HG03064 (cell line): ENCODE results near the gene RAP1GAP.

Experiments used
- ATAC-seq: cut with Tn5 transposase; IDR thresholded peaks from one replicate; pipeline ENCODE4 v1.9.1; 2021; ENCODE audit warnings: low read depth; ENCODE audit not compliant: unreplicated experiment

Gene RAP1GAP

DNA sequence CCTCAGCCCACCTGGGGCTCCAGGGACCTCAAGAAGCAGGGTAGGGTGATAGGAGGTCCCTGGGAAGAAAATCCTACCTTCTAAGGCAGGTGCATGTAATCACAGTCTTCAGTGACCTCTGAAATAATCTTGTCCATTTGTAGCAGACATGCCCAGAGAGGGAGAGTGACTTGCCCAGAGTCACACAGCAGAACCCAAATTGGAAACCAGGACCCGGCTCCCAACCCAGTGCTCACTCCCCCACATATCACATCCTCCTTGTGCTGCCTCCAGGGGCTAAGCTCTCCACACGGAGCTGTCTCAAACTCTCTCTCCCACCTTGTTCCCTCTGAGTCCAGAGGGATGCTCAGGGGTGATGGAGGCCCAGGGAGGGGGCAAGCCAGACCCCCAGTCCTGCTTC, 72.5 kb downstream of the RAP1GAP start:
- ATAC-seq, result no peak

DNA sequence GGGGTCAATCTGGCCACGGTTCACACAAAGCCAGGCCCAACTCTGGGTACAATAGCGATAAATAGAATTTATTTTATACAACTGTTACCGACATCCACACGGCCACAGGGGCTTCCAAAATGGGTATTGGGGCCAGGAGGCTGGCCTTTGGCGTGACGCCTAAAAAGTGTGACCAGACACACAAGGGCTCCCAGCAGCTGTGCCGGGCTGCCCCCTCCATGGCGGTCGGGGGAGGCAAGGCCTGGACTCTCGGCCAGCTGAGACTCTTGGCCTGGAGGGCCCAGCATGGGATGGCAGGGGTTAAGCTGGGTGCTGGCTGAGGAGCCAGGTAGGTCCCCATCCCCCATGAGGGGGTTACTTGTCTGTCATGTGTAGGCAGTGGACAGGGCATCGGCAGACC, 73.0 kb downstream of the RAP1GAP start:
- no peak for ATAC-seq

DNA sequence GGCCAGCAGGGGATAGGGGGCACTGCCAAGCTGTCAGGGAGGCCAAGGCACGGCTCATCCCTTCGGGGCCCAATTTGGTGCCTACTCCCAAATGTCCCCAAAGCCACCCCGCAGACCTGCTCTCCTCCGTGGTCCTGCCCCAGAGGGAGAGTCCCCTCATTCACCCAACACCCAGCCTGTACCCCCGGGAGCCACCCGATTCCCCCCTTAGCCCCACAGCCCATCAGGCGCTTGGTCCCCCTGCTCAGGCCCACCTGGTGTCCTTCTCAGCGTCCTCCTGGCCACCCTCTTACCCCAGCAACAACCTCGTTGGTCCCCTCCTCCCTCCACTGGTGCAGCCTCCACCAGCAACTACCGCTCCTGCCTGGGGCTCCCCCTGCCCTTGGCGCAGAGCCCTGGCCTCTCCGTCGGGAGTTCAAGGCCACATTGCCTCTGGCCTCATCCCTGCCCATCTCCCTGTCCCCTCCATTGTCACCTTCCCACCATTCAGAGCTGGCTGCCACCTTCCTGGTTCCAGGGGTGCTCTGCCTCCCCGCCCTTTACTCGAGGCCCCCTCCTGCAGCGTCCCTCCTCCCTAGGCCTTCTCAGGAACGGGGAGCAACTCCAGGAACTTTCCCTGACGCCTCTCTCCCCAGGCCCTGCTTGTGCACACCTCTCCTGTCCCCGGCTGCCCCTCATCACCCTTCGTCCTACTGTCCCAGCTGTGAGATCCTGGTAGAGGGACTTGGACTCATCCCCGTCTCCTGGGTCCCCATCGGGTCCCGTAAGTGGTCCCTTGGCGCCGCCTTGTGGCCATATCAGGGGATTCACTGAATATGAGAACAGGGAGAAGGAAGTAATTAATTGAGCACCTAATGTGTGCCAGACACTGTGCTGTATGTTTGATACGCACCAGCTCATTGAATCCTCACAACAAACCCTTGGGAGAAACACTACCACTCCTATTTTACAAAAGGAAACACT, 73.9 kb downstream of the RAP1GAP start:
- no peak for ATAC-seq

DNA sequence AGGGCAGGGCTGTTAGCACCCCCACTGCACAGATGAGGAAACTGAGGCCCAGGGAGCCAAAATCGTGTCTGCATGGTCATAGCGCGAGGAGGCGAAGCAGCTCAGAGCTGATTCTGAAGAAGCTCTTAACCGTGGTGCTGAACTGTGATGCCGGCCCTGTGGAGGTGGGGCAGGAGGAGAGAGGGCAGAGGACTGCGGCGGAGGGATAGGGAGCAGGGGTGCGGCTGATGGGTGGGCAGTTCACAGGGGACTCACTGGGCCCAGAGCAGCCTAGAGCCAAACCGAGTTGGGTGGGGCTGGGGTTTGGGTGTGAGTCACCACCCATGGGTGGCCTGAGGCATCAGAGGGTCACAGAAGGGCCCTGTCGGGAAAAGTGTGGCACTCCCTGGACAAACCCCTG, 74.7 kb downstream of the RAP1GAP start:
- ATAC-seq, result no peak

DNA sequence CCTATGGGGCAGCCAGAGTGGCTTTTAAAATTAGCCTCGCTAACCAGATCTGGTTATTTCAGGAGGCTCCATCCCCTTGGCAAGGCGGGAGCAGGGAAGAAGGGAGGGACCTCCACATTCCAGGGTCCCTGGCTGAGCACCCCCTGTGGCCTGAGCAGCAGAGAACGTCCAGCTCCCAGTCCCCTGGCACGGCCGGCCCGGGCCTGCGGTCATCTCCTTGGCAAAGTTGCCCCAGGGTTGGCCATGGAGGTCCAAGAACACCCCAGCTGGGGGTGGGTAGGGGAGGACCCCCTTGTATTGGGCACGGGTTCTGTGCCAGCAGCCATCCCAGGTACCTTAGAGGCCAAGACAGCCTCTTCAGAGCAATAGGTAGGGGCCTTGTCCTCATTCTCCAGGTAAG, 75.9 kb downstream of the RAP1GAP start:
- ATAC-seq, result no peak

DNA sequence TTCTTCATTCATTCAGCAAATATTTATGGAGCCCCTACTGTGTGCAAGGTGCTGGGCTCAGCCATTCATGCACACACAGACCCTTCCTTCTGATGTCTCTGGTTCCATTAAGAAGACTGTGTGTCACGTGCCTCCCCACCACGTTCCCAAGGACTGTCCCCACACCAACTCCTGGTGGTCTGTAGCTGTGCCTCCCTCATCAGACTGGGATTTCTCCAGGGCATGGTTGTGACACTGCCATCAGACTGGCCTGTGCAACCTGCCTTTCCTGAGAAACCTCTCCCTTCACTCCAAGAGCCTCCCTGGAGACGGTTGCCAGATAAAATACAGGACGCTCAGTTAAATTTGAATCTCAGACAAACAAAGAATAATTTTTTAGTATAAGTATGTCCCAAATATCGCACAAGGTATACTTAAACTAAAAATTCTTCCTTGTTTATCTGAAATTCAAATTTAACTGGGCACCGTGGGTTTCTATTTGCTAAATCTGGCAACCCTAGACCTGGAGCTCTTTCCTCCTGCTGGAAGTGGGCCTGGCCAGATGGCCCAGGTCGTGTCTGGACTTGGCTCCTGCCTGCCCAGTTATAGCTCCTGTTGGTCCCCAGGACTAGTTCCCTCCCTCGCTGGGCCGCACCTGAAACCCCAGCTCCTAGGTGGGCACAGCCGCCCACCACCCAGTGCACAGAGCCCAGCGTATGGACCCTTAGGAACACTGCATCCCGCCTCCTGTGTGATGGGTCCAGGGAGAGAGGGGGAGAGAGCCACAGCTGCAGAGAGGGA, 76.9 kb downstream of the RAP1GAP start:
- ATAC-seq, result no peak

DNA sequence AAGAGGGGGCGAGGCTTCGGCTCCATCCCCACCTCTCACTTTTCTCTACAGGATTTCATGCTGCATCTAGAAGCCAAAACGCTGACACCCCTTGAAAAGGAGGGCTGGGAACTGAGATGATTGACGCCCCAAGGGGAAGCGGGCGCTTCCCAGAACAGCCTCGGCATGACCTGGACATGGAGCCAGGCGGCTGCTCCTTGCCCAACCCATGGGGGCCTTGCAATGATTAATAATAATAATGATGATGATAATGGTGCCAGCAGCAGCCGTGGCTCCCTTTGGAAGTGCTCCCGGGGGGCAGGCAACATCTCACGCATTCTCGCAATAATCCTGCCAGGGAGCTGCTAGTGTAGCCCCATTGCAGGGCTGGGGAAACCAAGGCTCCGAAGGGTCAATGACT, 78.2 kb downstream of the RAP1GAP start:
- ATAC-seq, result no peak

DNA sequence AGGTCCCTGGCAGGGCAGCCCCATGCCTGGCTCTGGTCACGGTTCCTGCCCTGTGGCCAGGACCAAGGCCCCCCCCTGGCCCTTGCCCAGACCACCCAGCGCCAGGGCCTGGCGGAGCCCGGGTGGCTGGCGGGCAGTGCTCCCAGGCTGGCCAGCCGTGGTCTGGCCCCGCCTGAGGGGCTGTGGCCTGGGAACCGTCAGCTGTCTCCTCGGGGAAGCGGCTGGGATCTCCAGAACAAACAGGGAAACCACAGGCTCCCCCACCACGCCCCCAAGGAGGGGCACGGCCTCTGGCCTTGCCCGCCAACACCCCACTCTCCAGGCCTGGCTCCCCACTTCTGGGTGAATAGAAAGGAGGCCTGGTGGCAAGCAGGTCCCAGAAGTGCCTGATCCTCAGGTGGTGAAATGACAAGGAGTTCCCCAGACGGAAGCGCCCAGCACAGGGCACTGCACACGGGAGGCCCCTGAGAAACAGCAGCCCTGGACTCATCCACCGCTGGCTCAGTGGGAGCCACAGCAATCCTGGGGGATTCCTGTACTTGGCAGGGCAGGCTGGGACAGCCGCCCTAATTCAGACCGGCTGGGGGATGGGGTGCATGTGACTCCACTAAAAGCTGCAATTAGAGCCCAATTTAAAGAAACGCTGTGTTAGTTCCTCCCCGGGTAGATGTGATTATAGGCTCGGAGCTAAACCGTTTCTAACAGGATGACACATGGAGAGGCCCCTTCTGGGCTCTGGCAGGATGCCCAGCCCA, 78.9 kb downstream of the RAP1GAP start:
- no peak for ATAC-seq

DNA sequence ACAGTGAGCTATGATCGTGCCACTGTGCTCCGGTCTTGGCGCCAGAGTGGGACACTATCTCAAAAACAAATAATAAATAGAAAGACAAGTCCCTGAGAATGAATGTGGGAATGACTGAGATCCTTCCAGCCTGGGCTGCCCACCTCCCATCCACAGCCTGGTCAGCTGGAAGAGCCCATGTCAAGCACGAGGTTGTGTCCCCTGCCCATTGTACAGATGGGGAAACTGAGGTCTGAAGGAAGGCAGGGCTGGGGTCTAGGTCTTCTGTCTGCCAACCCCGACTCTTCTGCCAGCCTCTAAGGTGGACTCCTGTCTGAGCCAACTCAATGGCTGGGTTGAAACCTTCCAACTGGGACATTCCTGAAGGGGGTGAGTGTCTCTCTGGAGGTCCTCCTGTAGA, 79.5 kb downstream of the RAP1GAP start:
- no peak for ATAC-seq

DNA sequence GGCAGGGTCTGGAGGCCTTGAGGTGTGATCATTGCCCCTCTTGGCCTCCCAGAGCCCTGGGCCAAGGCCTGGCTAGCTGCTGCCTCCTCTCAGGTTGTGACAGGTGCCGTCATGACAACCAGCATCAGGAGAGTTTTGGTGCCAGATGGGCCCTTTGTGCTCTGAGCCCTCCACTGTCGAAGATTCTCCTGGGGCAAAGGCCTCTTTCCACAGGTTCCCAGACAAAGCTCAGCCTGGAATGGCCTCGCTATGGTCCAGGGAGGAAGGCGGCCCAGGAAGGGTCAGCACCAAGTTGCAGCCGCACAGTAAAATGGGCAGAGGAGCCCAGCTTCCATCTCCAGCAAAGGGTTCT, 81.6 kb downstream of the RAP1GAP start:
- ATAC-seq, result no peak

DNA sequence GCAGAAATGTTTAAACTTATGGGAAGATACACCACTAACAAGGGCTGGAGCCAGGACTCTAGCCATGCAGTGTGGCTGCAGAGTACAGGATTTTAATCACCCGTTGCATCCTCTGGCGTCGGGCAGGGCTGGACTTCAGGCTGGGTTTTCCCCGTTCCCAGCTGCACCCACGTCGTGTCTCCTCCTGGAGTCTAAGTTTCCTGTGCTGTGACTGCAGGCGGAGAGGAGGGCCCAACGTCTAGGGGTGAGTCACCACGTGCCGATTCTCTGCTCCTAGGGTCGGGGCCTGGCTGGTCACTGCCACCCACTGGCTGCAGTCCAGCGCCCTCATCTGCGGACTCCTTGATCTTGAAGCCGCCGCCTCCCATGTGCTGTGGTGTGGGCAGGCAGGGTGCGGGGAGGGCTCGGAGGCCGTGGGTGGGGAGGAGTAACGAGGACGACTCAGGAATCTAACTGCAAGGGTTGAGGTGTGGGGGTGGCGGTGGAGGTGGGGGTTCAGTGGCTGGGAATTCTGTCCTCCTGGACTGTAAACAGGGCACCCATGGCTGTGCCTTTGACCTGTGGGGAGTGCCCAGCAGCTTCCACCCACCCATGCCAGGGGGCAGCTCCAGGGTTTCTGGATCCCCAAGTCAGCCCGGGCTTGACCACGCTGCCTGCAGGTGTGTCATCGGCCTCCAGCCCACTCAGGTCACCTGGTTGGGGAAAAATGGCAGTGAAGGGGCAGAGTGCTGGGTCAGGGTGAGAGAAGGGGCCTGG, 82.1 kb downstream of the RAP1GAP start:
- ATAC-seq, result no peak

DNA sequence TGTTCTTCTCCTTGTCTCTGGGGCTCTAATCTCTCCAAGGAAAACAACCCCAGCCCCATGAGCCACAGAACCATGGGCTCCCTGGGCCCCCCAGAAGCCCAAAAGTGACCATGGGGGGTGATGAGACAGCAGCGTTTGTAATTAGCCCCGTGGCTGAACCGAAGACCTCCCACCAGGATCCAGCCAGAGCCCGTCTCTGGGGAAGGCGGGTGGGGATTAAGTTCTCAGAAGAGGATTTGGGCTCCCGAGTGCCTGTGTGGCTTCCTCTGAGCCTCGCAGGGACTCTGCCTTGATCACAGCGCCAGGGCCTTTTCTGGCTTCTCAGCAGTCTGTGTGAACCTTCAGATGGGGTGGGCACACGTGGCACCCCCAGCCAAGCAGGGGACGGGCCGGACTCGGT, 82.9 kb downstream of the RAP1GAP start:
- no peak for ATAC-seq

DNA sequence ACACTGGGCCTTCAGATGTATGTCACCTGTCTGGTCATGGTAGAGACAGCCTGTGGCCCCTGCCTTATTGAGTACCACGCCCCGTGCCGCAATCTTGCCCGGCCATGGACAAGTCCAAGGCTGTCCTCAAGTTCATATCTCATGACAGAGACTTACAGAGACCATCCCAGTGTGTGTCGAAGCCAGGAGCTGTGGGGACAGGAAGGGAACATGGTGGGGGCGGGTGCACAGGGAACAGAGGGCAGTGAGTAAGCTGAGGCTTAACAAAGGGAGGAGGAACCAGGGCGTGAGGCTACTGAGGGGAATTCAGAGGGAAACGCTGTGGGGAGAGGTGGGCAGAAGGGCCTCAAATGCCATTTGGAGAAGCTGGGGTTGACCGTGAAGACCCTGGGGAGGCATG, 84.1 kb downstream of the RAP1GAP start:
- ATAC-seq, result no peak

DNA sequence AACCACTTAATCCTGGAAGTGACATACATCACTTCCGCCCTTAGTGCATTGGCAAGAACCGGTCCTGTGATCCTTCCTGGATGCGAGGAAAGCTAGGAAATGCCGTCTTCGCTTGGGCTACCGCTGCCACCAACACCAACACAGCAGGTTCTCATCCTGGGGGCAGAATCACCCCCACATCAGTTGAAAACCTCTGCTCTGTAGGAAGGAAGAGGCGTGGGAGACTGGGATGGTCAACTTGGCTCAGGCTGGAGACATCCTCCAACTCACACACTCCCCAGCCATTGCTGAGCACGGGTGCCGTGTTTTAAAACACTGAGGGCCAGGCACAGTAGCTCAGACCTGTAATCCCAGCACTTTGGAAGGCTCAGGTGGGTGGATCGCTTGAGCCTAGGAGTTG, 85.1 kb downstream of the RAP1GAP start:
- no peak for ATAC-seq

DNA sequence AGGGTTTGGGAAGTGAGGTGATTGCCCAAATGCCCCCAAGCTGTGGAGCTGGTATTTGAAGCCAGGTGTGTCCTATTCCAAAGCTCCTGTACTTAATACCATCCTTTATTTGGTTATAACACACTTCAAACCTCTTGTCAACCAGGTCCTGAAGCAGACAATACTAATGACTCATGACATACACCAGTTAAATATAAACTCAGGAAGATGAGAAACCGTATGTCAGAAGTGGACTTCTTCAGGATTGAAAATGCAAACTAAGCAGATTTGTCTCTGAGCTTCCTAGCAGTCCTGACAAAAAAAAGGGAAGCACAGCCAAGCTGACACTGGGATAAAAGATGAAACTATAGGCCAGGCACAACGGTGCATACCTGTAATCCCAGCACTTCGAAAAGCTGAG, 89.4 kb downstream of the RAP1GAP start:
- ATAC-seq, result no peak

DNA sequence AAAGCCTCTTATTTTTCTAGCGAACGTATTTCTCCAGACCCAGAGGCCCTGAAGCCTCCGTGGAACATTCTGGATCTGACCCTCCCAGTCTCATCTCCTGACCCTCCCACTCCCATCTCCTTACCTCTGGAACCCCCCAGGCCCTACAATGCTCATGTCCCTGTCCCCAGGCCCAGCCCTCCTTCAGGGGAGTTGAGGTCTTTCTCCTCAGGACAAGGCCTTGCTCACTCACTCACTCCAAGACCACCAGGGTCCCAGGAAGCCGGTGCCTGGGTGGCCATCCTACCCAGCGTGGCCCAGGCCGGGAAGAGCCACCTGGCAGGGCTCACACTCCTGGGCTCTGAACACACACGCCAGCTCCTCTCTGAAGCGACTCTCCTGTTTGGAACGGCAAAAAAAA, 91.2 kb downstream of the RAP1GAP start:
- no peak for ATAC-seq

DNA sequence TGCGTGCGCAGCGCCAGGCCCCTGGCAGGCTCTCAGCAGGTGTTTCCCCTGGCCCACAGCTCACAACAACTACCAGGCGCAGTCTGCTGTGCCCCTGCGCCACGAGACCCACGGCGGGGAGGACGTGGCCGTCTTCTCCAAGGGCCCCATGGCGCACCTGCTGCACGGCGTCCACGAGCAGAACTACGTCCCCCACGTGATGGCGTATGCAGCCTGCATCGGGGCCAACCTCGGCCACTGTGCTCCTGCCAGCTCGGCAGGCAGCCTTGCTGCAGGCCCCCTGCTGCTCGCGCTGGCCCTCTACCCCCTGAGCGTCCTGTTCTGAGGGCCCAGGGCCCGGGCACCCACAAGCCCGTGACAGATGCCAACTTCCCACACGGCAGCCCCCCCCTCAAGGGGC, 91.8 kb downstream of the RAP1GAP start:
- ATAC-seq, result no peak

DNA sequence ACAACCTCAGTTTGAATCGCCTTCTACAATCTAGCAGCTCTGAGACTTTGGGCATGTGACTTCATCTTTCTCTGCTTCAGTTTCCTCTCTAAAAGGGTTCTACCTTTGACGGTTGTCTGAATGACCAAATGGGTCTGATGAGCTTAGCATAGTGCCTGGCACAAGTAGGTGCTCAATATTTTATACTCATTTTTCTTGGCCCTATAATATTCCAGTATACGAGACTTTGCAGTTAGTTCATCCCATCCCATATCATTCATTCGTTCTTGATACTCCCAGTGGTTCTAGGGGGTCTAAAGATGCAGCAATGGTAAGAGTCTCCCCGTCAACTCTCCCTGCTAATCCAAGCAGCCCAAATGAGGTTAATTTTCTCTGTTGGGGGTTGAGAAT, 92.4 kb downstream of the RAP1GAP start:
- ATAC-seq, result no peak

DNA sequence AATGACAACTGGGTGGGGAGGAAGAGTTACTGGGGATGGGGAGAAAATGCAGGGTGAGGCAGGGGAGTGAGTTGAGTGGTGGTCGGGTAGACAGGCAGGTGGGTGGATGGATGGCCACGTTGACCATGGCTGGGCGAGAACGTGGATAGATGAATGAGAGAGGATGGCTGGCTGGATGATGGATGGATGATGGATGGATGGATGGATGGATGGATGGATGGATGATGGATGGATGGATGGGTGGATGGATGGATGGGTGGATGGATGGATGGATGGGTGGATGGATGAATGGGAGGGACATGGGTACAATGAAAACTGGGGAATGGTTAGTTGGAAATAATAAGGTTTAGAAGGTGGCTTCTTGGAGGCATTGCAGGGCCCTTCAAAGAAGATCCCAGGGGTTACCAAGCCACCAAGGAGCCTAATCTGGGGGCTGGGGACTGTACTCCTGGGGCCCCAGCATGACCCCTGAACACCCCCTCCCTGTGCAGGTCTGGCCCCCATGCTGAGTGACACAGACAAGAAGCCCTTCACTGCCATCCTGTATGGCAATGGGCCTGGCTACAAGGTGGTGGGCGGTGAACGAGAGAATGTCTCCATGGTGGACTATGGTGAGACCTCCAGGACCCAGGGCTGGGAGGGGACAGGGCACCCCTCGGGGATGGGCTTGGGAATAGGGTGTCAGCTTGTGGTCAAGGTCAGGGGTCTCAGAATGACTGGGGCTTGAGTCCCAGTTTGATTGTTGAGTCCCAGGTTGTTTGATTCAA, 92.9 kb downstream of the RAP1GAP start:
- no peak for ATAC-seq
